ENCODE measurements around the gene CCDC40. TPM values are rescaled to one million over a fixed set of nuclear protein-coding genes. Genes with fewer than 3 reads are reported as not detected.

Gene CCDC40
- total and polyA plus RNA-seq, 8 donors, result 0.61 to 56.2 (median 3.8) TPM

- no peak for DNase-seq
- 88 to 96% (median 93%) methylated on average over 6 of the region's 6 CpGs for WGBS, 5 donors
- peak overlapping the region in 1 of 5 donors; percentile 92 for H3K27ac ChIP-seq
- no peaks in the 10 kb centered on the region for H3K27me3 ChIP-seq
- no peaks in the 10 kb centered on the region for H3K36me3 ChIP-seq
- peaks cover 37 to 43% (median 39%) of the 10 kb centered on the region in 4 donors for H3K4me1 ChIP-seq
- no peaks in the 10 kb centered on the region for H3K9me3 ChIP-seq
- H3K4me3 ChIP-seq, result no peak overlapping the region
- intact Hi-C loops (cut with DNase I; ENCODE audit: low total_unique reads), result no loop called here
- TF ChIP-seq, protein P1, sequence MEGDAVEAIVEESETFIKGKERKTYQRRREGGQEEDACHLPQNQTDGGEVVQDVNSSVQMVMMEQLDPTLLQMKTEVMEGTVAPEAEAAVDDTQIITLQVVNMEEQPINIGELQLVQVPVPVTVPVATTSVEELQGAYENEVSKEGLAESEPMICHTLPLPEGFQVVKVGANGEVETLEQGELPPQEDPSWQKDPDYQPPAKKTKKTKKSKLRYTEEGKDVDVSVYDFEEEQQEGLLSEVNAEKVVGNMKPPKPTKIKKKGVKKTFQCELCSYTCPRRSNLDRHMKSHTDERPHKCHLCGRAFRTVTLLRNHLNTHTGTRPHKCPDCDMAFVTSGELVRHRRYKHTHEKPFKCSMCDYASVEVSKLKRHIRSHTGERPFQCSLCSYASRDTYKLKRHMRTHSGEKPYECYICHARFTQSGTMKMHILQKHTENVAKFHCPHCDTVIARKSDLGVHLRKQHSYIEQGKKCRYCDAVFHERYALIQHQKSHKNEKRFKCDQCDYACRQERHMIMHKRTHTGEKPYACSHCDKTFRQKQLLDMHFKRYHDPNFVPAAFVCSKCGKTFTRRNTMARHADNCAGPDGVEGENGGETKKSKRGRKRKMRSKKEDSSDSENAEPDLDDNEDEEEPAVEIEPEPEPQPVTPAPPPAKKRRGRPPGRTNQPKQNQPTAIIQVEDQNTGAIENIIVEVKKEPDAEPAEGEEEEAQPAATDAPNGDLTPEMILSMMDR (IDR thresholded peaks at IDR 0.05), result no peak
- no peak for TF ChIP-seq EP300 (IDR thresholded peaks at IDR 0.05)
- no peak for TF ChIP-seq POLR2A (IDR thresholded peaks at IDR 0.05)
- TF ChIP-seq POLR2AphosphoS5 (IDR thresholded peaks at IDR 0.05), result no peak
These were observed 36.0 kb downstream of the CCDC40 start for GRCh38 chr17:80072410-80072809.

DNA sequence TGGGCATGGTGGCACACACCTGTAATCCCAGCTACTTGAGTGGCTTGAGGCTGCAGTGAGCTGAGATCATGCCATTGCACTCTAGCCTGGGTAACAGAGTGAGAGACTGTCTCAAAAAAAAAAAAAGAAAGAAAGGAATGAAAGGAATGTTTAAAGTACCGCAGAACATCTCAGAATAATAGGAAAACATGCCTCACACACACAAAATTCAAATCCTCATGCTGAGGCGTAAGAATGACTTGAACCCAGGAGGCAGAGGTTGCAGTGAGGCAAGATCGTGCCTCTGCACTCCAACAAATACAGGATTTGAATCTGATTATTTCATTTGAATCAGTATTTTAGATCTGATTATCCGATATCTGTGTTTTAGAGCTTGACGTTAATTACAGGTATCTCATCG is 43.6 kb downstream of the CCDC40 start:
- TF ChIP-seq POLR2A (IDR thresholded peaks at IDR 0.05), result no peak
- TF ChIP-seq, protein P1 (IDR thresholded peaks at IDR 0.05), result no peak
- H3K4me1 ChIP-seq, result peaks cover 0 to 10% (median 8%) of the 10 kb centered on the region in 4 donors
- H3K4me3 ChIP-seq, result no peak overlapping the region
- H3K27me3 ChIP-seq, result no peaks in the 10 kb centered on the region
- WGBS, 5 donors, result 86 to 92% (median 89%) methylated on average over 6 of the region's 6 CpGs
- peaks cover 0 to 4% (median 0%) of the 10 kb centered on the region in 4 donors for H3K36me3 ChIP-seq
- intact Hi-C loops (cut with DNase I; ENCODE audit: low total_unique reads), result no loop called here
- no peak overlapping the region for H3K27ac ChIP-seq
- no peak for DNase-seq
- H3K9me3 ChIP-seq, result no peaks in the 10 kb centered on the region

GRCh38 chr17:80081596-80081995 is 45.2 kb downstream of the CCDC40 start:
- 84 to 96% (median 89%) methylated on average over 4 to 14 of the region's 14 CpGs for WGBS, 5 donors
- H3K27me3 ChIP-seq, result no peaks in the 10 kb centered on the region
- no peak overlapping the region for H3K27ac ChIP-seq
- TF ChIP-seq POLR2A (IDR thresholded peaks at IDR 0.05) (no peak), POLR2AphosphoS5 (IDR thresholded peaks at IDR 0.05) (no peak), EP300 (IDR thresholded peaks at IDR 0.05) (no peak)
- TF ChIP-seq, protein P1 (IDR thresholded peaks at IDR 0.05), result no peak
- DNase-seq, result no peak
- no peaks in the 10 kb centered on the region for H3K9me3 ChIP-seq
- H3K4me1 ChIP-seq, result peaks cover 0 to 10% (median 8%) of the 10 kb centered on the region in 4 donors
- H3K4me3 ChIP-seq, result no peak overlapping the region
- peaks cover 0 to 4% (median 0%) of the 10 kb centered on the region in 4 donors for H3K36me3 ChIP-seq
- intact Hi-C loops (cut with DNase I; ENCODE audit: low total_unique reads), result no loop called here

GRCh38 chr17:80082403-80083135 is 46.1 kb downstream of the CCDC40 start:
- Histone ChIP-seq H3K4me3 (peak overlapping the region in 2 of 4 donors; percentile 5 to 7), H3K36me3 (peaks cover 0 to 4% (median 0%) of the 10 kb centered on the region in 4 donors), H3K27me3 (no peaks in the 10 kb centered on the region), H3K9me3 (no peaks in the 10 kb centered on the region), H3K4me1 (peaks cover 0 to 10% (median 8%) of the 10 kb centered on the region in 4 donors), H3K27ac (peak overlapping the region in 1 of 5 donors; percentile 54)
- intact Hi-C loops (cut with DNase I; ENCODE audit: low total_unique reads), result no loop called here
- peak; percentile 70 to 90 for DNase-seq
- WGBS, 5 donors, result 25 to 38% (median 28%) methylated on average over 15 to 20 of the region's 20 CpGs
- TF ChIP-seq POLR2A (IDR thresholded peaks at IDR 0.05), result no peak
- TF ChIP-seq, protein P1 (IDR thresholded peaks at IDR 0.05), result peak in 4 of 7 experiments; percentile 58 to 77 (median 70)
- no peak for TF ChIP-seq POLR2AphosphoS5 (IDR thresholded peaks at IDR 0.05)
- no peak for TF ChIP-seq EP300 (IDR thresholded peaks at IDR 0.05)

Measured in stomach (tissue), 9 donors.